ENCODE results near the gene GAL3ST2.
"Not testable (repeated sequence)": the region's sequence is repeated elsewhere in the genome, so short reads cannot be mapped to it uniquely, and the experiment has no call there.

Gene GAL3ST2

DNA sequence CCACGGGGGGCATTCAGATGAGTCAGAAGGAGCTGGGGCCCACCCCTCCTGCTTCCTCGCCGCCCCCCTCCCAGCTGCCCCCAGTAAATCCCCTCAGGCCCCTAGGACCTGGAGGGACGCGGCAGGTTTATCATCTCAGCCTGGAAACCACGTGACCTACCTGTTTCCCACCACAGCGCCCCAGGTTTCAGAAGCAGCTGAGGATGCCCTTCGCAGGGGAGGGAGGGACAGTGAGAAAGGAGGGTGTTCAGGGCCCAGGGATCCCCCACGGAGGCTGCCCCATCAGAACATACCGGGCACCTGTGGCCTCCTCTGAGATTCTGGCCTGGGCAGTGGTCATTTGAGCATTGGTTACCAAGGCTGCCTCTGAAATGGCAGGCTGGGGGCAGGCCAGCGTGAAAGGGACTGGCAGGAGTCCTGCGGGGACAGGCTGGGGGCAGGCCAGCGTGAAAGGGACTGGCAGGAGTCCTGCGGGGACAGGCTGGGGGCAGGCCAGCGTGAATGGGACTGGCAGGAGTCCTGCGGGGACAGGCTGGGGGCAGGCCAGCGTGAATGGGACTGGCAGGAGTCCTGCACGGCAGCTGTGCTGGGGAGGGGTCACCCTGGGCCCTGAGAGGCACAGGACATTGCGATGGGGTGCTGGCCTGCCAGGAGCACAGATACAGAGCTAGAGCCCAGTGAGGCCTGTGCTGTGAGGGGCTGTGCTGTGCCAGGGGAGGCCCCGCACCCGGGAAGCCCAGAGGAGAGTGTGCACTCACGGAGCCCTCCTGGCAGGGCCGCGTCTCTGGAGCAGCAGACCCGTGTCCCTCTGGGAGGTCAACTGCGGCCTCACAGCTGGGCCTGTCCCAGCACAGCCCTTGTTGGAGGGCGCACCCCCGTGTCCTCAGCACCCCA is 33.9 kb downstream of the GAL3ST2 start:
- no peak for DNase-seq

DNA sequence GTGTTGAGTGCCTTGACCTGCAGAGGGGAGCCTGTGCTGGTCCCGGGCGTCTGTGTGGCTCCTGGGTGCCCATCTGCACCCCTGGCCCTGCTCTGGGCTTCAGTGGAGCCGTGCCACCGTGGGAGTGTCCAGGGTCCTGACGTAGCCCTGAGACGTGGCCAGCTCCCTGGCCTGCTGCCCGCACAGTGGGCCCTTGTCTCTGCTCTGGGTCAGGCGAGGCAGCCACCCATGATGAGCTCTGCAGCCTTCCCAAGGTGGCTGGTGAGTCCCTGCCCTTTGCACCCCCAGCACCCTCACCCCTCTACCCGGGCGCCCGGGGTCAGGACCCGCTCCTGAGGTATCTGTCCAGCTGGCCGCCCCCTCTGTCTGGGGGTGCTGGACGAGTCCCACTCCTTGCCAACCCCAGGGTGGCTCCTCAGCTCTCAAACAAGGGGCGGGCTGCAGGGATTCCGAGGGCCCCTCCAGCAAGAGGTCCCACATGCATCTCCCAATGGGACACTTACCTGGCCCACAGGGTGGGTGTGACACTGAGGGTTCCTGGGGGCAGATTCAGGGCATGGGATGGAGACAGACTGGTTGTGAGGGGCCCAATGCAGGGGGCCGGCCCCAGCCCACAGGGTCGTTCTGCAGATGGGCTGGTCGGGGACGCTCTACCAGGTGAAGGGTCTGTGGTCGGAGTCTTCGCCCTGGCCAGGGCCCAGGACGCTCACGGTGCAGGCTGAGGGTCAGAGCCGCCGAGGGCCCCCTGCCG is 34.8 kb downstream of the GAL3ST2 start:
- DNase-seq = no peak

DNA sequence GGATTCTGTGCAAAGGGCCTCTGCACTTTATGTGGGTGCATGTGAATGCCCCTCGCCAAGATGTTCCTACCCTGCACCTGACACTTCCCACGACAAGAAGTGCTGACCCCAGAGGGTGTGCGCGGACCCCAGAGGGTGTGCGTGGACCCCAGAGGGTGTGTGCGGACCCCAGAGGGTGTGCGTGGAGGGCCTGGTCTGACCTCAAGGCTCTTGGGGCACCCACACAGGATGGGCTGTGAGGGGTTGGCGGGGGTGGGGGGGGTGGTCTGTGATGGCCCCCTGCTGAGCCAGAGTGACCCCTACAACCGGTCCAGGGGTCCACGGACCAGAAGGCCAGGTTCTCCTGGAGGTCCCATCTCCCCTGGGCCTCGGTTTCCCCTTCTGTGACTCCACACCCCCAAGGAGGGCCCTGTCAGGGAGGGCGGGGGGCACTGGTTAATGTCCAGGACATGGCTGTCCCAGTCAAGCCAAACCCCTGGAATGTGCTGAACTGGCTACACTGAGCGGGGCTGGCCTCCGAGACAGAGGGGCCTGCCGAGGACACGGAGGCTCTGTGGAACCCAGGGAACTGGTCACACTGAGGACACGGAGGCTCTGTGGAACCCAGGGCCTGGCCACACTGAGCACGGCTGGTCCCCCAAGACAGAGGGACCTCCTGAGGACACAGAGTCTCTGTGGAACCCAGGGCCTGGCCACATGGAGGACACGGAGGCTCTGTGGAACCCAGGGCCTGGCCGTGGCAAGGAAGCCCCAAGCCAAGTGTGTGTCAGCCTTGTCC is 35.5 kb downstream of the GAL3ST2 start:
- no peak for DNase-seq

DNA sequence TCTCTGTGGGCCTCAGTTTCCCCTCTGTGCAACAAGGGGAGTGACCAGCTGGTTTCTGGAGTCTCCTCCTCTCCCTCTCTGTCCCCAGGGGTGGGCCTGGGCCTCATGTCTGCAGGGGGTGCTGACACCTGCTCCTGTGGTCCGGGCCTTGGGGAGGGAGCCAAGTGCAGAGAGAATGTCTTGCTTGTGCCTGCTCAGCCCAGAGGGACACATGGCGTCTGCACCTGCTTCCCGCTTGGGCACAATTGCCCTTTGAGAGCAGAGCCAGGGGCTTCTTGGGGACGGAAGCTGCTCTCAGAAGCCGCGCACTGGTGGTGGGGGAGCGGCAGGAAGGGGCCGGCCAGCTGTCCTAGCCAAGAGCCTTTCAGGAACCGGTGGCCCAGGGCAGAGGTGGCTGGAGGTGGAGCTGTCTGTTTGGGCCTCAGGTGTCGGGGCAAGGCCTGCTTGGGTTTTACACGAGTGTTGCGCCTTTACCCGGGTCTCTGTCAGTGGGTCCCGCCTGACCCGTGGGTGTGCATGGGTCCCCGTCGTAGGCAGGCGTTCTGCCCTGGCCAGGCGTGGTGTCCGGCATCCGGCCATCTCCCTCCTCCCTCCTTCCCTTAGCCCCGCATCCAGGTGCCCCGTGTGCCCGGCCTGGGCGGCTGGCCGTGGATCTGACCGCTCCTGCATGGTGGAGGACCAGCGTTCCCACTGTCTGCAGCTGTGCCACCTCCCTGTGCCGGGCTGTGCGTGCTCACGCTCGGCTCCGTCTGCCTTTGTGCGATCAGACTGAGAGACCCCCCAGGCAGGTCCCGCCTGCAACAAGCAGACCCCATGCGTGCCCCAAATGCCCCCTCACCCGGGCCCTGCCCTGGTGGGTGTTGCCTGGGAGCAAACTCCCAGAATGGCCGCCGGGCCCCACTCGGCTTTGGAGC is 36.4 kb downstream of the GAL3ST2 start:
- no peak for DNase-seq

DNA sequence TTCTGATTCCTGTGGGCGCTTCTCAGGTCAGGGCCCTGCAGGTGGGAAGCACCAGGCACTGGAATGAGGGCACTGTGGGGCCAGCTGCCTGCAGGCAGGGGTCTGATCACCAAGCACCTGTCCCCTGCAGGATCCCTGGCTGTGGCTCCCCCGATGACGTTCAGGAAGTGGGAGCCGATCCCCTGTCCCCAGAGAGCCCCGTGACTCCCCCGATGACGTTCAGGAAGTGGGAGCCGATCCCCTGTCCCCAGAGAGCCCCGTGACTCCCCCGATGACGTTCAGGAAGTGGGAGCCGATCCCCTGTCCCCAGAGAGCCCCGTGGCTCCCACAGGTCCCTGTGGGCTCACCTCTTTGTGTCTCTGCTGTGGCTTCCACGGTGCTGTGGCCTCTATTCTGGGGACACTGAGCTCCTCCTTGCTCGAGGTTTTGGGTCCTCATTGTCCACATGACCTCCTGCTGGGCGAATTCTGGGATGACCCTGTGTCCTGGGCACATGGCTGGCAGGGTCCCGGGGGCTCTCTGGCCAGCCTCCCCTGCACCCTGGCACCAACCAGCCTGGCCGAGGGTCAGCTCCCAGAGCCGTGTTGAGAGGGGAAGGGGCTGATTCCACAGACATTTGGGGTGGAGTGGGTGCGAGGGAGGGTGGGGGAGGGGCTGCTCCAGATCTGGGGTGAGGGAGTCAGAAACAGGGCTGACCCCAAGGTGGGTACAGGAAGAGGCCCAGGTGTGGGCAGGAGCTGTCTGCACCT is 37.2 kb downstream of the GAL3ST2 start:
- no peak for DNase-seq

DNA sequence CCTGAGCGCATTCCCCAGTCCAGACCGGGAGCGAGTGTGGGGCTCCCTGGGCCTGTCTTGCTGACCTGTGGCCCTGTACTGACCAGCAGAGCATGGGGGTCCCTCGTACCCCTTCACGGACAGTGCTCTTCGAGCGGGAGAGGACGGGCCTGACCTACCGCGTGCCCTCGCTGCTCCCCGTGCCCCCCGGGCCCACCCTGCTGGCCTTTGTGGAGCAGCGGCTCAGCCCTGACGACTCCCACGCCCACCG is 37.7 kb downstream of the GAL3ST2 start:
- no peak for DNase-seq

DNA sequence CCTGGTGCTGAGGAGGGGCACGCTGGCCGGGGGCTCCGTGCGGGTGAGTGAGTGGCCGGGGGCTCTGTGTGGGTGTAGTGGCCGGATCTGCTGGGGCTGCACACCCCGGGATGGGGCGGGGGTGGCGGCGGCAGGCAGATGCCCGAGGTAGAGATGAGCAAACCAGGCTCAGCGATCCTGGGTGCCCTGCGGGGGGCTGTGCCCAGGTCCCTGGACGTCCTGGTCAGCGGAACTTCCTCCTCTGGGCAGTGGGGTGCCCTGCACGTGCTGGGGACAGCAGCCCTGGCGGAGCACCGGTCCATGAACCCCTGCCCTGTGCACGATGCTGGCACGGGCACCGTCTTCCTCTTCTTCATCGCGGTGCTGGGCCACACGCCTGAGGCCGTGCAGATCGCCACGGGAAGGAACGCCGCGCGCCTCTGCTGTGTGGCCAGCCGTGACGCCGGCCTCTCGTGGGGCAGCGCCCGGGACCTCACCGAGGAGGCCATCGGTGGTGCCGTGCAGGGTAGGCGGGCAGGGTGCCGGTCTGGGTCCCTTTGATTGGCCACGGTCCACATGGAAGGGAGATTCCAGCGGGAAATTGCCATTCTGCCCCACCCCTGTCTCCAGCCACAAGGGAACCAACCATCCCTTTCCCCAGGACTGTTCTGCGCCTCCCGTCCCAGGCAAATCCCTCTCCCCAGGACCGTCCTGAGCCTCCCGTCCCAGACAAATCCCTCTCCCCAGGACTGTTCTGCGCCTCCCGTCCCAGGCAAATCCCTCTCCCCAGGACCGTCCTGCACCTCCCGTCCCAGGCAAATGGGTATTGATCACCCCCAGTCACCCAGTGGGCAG is 38.2 kb downstream of the GAL3ST2 start:
- no peak for DNase-seq

DNA sequence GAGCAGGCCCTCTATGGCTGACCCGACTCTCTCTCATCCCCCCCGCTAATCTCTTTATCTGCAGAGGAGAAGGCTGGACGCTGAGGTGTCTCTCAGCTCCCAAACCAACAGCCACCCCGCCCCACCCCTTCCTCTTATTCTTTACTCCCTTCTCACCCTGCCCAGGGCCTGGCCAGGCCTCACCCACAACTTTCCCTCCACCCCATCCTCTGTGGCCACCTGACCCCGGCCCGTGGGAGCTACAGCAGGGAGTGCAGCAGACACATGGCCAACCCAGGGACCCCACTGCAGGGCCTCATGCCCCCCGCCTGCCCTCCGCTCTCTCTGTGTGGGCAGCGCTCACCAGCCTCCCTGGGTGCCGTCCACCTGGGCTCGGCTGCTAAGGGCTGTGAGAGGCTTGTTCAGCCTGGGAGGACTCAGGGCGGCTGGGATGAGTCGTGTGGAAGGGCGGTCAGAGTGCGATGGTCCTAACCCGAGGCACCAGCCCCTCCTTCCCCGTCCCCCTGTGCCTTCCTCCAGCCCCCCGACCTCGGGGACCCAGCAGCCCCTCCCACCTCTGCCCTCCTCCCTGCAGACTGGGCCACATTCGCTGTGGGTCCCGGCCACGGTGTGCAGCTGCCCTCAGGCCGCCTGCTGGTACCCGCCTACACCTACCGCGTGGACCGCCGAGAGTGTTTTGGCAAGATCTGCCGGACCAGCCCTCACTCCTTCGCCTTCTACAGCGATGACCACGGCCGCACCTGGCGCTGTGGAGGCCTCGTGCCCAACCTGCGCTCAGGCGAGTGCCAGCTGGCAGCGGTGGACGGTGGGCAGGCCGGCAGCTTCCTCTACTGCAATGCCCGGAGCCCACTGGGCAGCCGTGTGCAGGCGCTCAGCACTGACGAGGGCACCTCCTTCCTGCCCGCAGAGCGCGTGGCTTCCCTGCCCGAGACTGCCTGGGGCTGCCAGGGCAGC is 39.1 kb downstream of the GAL3ST2 start:
- no peak for DNase-seq

DNA sequence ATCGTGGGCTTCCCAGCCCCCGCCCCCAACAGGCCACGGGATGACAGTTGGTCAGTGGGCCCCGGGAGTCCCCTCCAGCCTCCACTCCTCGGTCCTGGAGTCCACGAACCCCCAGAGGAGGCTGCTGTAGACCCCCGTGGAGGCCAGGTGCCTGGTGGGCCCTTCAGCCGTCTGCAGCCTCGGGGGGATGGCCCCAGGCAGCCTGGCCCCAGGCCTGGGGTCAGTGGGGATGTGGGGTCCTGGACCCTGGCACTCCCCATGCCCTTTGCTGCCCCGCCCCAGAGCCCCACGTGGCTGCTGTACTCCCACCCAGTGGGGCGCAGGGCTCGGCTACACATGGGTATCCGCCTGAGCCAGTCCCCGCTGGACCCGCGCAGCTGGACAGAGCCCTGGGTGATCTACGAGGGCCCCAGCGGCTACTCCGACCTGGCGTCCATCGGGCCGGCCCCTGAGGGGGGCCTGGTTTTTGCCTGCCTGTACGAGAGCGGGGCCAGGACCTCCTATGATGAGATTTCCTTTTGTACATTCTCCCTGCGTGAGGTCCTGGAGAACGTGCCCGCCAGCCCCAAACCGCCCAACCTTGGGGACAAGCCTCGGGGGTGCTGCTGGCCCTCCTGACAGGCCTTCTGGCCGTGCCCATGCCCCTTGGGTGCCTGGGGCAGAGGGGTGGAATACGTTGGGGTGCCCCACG is 40.0 kb downstream of the GAL3ST2 start:
- no peak for DNase-seq

DNA sequence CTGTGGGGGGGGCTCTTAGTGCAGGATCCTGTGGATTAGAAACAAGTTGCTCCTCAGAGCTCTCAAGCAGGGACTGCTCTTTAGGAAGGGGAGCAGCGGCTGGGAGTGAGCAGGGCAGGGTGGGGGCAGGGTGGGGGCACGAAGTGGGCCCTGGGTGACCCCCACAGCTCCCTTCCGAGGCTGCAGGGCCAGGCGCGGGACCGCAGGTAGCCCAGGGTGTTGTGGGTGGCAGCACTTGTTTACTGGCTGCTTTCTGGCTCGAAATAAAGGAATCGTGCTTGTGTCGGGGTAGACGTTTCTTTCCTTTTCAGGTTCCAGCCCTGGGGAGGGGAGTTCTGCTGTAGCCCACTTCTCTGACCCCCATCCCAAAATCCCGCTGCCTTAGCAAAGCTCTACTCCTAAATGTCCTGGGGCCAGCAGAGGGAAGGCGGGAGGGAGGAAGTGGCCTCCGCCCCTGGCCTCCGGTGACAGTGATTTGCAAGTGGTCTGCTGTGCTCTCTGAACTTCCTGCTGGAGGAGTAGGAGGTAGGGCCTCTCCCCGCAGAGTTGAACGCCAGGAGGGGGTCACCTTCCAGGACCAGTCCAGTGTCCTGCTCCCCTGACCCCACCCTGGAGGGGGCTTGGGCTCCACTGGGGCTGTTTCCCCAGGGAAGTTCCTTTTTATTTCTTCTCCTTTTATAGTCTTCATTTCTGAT is 40.7 kb downstream of the GAL3ST2 start:
- no peak for DNase-seq

DNA sequence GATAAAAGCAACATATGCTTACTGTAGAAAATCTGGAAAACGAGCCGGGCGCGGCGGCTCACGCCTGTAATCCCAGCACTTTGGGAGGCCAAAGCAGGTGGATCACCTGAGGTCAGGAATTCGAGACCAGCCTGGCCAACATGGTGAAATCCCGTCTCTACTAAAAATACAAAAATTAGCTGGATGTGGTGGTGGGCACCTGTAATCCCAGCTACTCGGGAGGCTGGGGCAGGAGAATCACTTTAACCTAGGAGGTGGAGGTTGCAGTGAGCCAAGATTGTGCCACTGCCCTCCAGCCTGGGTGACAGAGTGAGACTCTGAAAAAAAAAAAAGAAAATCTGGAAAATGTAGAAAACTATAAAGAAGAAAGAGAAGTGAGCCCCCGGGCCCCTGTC is 41.2 kb downstream of the GAL3ST2 start:
- not testable (repeated sequence) for DNase-seq

DNA sequence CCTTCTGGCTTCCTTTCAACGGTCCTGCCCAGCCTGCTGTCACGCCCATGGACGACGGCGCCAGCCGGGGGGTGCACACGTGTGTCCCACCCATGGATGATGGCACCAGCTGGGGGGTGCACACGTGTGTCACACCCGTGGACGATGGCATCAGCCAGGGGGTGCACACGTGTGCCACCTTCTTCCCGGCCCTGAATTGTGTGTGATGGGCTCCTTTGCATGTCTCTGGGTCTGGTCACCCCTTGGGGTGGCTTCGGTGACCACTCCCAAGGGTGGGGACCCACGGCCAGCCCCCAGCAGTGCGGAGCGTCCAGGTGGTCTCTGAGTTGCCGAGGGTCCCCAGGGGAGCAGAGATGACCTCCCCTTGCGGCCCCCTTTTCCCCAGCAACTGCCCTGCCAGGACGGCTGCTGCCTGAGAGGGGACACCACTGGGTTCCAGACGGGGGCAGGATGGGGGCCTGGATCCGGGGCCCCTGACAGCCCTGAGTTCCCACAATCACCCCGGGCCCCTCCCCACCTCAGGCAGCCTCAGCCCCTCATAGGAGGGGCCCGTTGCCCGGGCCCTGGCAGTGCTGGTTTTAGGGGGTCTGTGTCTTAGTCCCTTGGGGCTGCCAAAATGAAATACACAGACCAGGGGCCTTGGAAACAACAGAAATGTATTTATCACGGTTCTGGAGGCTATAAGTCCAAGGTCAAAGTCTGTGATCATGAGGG is 41.8 kb downstream of the GAL3ST2 start:
- DNase-seq = no peak

DNA sequence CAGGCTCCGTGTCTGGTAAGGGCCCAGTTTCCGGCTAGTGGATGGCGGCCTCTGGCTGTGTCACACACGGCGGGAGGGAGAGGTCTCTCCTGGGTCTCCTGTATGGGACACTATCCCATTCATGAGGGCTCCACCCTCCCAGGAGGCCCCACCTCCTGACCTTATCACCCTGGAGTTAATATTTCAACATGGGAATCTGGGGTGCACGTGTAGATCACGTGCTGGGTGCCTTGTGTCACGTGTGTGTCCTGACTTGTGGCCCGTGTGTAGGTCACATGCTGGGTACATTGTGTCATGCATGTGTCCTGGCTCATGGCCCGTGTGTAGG is 42.3 kb downstream of the GAL3ST2 start:
- DNase-seq = no peak

DNA sequence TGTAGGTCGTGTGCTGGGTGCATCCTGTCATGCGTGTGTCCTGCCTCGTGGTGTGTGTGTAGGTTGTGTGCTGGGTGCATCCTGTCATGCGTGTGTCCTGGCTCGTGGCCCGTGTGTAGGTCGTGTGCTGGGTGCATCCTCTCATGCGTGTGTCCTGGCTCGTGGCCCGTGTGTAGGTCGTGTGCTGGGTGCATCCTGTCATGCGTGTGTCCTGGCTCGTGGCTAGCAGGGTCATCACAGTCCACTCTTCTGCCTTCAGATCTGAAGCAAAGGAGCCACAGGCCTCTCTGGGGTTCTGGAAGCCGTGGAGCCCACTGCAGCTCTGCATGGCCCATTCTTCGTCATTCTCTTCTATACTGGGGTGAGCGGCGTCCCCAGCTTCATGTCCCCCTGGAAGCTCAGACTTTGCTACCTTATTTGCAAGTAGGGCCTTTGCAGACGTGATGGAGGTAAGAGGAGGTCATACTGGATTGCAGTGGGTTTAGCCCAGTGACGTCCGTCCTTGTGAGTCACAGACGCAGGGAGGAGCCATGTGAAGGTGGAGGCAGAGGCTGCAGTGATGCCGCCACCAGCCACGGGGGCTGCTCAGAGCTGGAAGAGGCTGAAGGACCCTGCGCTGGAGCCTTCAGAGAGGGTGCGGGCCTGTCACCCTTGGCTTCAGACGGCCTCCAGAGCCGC is 43.5 kb downstream of the GAL3ST2 start:
- not testable (repeated sequence) for DNase-seq

DNA sequence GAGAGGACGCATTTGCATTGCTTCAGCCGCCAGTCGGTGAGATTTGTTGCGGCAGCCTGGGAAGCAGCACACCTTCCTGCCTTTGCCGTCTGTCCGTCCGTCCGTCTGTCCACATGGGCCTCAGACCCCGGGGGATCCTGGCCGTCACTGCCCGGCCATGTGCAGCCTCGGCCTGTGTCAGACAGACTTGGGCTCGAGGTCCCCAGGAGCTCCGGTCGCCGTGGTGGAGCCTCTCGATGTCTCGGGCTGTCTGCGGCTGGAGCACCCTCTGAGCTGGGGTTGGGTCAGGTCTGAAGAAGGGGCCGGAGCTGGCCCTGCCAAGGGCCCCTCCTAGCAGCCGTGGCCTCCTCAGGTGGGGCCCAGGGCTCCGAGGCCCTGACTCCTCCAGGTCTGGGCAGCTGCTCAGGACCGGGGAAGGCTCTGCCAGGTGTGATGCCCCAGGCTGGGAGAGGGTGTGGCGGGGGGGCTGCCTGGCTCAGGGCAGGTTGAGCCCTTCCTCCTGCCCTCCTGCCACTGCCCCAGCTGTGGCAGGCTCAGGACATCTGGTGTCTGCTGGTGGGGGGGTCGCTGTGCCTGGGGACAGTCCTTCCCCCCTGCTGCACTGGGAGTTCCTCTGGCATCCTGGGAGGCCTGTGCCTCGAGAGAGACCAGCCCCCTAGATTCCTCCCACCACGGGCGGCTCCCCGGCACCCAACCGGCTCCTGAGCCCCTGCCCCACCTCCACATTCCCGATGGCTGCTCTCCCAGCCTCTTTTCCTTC is 44.2 kb downstream of the GAL3ST2 start:
- no peak for DNase-seq

DNA sequence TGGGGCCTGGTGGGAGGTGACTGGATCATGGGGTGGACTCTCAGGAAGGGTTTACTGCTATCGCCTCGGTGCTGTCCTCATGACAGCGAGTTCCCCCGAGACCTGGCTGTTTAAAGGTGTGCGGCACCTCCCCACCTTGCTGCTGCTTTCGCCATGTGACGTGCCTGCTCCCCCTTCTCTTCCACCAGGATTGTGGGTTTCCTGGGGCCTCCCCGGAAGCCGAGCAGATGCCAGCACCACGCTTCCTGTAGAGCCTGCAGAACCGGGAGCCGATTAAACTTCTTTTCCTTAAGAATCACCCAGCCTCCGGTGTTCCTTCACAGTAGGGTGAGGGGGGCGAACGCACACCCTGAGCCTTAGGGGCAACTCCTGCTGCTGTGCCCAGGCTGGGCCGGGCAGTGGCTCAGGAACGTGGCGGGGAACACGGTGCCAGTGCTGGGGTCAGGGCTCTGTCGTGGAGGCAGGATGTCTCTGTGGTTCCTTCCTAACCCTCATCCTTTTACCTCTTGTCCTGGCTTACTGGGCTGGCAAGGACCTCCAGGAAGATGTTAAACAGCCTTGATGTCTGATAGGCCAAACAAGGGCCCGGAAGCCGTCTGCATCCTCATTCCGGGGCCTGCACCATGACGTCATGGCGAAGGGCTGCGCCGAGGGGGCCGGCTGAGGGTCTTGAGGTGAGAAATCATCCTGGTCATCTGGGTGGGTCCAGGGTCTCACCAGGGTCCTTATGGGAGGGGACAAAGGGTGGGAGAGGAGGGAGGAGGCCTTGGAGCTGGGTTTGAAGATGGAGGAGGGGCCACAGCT is 45.0 kb downstream of the GAL3ST2 start:
- no peak for DNase-seq

All from NCI-H2107 (cell line).